HG02759 (cell line): ENCODE results near the gene RBM26.
"Not testable (repeated sequence)": the region's sequence is repeated elsewhere in the genome, so short reads cannot be mapped to it uniquely, and the experiment has no call there.

Source experiments
- ATAC-seq: cut with Tn5 transposase; IDR thresholded peaks from one replicate; pipeline ENCODE4 v1.9.1; 2021; ENCODE audit warnings: mild to moderate bottlenecking, moderate library complexity; ENCODE audit not compliant: unreplicated experiment

Gene RBM26

DNA sequence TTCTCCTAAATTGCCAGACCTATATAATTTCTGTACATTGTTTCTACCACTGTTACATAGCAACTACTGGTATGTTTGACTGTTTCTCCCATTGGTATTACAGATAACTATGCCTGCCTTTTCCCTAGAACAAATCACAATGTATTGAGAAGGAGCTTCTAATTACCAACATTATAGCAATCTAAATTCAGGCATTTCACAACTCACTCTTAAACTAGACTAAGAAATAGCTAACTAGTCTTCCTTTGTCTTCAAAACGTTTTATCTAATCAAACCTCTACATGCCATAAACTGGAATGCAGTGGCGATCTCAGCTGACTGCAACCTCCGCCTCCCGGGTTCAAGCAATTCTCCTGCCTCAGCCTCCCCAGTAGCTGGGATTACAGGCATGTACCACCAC, 18.2 kb downstream of the RBM26 start:
- no peak for ATAC-seq

- ATAC-seq, result no peak
These were observed 19.8 kb downstream of the RBM26 start for GRCh38 chr13:79386125-79386826.

GRCh38 chr13:79385694-79386093, 20.4 kb downstream of the RBM26 start:
- ATAC-seq, result peak; percentile 92

DNA sequence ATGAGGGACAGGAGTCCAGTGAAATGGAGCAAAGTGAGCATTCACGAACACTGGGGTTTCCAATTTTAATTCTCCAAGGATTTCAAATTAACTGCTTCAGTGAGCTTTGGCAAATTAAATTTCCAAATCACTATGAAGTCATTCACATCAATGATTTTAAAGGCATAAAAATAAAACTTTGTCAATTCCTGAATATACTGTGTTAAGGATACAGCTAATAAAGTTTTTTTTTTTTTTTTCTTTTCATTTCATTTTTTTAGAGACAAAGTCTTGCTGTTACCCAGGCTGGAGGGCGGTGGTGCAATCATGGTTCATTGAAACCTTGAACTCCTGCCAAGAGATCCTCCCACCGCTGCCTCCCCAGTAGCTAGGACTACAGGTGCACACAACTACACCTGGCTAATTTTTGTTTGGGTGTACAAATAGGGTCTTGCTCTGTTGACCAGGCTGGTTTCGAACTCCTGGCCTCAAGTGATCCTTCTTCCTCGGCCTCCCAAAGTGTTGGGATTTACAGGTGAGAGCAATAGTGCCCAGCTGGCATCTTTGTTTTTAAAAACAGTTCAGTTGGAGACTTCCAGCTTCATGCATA, 21.9 kb downstream of the RBM26 start:
- ATAC-seq, result no peak

GRCh38 chr13:79382545-79383275, 23.3 kb downstream of the RBM26 start:
- peak; percentile 37 for ATAC-seq

GRCh38 chr13:79380997-79381396, 25.1 kb downstream of the RBM26 start:
- ATAC-seq, result no peak

DNA sequence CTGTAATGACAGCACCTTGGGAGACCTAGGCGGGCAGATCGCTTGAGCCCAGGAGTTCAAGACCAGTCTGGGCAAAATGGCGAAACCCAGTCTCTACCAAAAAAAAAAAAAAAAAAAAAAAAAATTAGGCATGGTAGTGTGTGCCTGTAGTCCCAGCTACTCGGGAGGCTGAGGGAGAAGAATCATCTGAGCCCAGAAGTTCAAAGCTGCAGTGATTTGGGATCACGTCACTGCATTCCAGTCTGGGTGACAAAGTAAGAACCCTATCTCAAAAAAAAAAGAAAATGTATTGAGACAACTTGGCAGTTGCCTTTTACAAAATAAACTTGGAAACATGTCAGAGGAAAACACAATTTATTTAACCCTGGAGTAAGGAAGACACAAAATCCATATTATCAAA, 26.8 kb downstream of the RBM26 start:
- no peak for ATAC-seq

DNA sequence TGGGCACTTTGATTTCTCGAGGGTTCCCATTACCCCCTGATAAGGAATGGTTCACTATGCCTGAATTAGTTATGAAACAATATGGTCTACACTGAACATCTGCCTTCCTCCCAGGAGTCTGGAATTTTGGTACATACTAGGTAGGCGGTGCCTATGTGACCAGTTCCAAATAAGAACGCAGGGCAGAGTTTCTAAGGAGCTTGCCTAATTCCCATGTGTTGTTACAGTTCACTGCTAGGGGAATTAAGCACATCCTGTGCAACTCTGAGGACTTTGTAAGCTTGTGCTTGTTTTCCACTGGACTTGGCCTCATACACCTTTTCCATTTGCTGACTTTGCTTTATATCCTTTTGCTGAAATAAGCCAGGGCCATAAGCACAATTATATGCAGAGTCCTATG, 29.2 kb downstream of the RBM26 start:
- ATAC-seq, result no peak

- ATAC-seq, result no peak
These were observed 31.5 kb downstream of the RBM26 start for GRCh38 chr13:79374578-79374977.

- no peak for ATAC-seq
These were observed 32.1 kb downstream of the RBM26 start for GRCh38 chr13:79373916-79374315.

DNA sequence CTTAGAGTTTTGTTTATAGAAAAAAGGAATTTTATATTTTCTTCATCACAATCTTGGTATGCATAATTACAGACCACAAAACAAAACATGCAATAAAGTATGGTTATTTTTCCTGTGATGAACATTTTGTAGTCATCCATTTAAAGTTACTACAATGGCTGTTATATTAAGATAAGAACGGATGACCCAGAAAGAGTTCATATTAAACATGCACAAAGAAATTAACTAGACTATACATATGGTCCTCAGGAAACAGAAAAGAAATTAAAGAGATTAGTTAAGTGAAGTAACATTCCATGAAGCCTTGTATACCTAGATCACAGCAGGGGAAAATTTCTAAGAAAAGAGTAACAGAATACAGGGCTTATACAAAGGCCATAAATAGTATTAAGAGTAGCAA, 36.8 kb downstream of the RBM26 start:
- no peak for ATAC-seq

DNA sequence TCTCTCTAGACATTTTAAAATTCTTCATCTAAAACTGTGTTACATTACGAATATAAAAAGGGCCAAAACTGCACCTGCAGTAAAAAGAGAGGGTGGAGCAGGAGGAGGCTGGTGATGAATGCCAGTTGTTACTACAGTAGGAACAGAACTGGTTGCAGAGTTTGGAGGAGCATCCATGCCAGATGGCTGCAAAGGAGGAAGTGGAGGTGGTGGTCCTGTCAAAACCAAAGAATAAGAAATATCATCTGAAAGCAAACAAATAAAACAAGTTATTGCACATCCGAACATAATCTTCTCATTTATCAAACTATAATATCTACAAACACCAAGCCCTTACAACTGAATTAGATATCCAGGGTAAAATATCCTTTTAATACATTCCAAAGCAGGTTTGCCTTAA, 40.1 kb downstream of the RBM26 start:
- no peak for ATAC-seq

DNA sequence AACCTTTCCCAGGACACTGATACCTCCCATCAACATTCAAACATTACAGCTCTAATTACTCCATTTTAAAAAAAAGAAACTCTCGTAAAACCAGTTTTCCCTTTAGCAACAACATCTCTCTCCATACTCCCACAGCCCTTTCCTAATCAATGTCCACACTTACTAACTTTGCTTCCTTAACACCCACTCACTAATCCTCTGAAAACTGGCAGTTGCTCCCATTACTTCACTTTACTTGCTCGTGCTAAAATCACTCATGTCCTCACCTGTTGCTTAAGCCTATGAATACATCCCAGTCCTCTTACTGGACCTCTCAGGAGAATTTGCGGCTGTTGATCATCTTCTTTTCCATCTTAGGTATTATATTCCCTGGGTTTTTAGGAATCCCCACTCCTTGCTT, 44.8 kb downstream of the RBM26 start:
- ATAC-seq, result no peak

GRCh38 chr13:79360095-79360494, 46.0 kb downstream of the RBM26 start:
- peak; percentile 64 for ATAC-seq

DNA sequence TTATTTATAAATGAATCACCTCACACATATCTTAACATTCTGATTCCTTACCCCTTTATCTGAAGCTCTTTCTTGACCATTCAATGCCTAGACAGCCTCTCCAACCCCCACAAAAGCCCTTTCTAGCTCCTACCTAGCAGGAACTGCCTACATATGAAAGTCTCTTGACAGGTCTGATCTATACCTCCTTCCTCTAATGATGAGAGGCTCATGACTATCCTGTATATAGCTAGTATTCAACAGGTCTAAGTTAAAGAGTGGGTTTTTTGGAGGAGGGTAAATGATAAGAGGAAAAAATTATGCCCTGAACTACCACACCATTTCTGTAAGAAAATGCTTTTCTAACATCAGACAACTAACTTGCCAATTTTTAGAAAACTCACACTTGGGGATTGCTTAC, 47.0 kb downstream of the RBM26 start:
- no peak for ATAC-seq

DNA sequence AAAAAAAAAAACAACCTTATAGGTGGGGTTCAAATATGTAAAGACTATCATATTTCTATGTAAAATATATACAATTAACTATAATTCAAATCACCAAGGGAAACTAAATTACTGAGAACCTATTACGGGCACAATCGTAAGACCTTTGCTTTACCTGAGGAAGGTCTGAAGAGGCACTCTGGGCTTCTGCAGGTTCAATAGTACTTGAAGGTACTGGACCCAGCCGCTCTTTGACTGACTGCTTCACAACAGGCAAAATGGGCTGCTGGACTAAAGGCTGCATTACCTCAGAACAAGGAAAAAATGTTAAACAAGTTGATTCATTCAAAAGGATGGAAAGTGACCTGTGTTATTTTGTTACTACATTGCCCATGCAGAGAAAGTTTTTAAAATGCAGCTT, 51.8 kb downstream of the RBM26 start:
- ATAC-seq, result no peak

GRCh38 chr13:79353693-79354092, 52.4 kb downstream of the RBM26 start:
- ATAC-seq, result no peak

- ATAC-seq, result no peak
These were observed 53.9 kb downstream of the RBM26 start for GRCh38 chr13:79352107-79352506.

DNA sequence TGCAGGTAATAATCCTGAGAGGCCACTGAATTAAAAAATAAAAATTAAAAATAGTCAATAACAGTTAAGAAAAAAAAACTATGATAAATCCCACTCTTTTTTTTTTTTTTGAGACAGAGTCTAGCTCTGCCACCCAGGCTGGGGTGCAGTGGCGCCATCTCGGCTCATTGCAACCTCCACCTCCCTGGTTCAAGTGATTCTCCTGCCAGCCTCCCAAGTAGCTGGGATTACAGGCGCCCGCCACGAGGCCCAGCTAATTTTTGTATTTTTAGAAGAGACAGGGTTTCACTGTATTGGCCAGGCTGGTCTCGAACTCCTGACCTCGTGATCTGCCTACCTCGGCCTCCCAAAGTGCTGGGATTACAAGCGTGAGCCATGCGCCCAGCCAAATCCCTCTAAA, 56.4 kb downstream of the RBM26 start:
- not testable (repeated sequence) for ATAC-seq

DNA sequence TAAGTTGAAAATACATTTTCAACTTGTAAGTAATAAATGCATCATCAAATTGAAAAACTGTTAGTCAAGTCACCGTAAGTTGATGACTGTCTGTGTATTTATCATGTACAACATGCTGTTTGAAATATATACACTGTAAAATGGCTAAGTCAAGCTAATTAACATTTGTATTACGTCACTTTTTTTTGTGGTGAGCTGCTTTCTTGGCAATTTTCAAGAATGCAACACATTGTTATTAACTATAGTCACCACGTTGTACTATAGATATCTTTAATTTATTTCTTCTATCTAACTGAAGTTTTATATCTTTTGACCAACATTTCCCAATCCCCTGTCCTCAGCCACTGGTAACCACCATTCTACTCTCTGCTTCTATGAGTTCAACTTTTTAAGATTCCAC, 57.0 kb downstream of the RBM26 start:
- ATAC-seq, result no peak

- no peak for ATAC-seq
These were observed 59.6 kb downstream of the RBM26 start for GRCh38 chr13:79346300-79346914.

DNA sequence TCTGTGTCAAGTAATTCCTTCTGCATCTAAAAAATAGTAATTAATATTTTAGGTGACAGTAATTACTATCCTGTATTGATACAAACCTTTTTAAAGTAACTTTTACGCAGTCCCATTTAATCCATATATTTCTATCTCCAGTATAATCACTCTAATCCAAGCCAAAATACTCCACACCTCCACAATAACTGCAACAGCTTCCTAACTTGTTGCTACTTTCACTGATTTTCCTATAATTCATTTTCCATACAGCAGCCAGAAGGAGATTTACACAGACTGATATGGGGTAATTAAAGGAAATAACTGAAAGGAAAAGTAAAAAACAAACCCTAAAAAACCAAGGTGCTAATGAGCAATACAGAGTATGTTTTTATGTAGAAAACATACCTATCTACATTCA, 64.9 kb downstream of the RBM26 start:
- no peak for ATAC-seq
